Measurements from ENCODE around the gene PRKAA2.
A peak's percentile ranks its signal among the peaks of the same experiment; 100 is the strongest.

DNA sequence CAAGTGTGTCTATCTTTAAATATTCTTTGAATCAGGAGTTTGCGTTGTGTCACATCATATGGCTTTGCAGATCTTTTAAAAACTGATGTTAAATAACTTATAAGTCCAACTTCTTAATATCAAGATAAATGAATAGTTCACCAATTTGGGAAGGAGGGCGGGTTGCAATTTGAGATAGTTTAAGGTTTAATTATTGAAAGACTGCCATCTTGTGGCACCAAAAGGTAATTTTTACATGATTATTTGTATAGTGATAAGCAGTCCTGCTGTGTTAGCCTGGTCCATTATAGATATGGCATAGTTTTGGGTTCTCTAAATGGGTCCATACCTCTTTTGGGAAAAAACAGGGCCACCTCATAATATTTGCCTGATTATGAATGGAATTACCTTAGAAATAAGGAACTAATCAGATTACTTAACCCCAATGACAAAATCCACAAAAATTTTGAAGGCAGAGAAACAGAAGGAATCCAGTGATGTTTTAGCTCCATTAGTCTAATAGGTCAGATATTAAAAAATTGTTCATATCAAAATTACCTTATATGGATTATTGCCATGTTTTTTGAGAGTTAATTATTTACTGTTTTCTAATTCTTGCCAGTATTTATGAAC is 64.3 kb downstream of the PRKAA2 start:
- TF ChIP-seq, protein P1, sequence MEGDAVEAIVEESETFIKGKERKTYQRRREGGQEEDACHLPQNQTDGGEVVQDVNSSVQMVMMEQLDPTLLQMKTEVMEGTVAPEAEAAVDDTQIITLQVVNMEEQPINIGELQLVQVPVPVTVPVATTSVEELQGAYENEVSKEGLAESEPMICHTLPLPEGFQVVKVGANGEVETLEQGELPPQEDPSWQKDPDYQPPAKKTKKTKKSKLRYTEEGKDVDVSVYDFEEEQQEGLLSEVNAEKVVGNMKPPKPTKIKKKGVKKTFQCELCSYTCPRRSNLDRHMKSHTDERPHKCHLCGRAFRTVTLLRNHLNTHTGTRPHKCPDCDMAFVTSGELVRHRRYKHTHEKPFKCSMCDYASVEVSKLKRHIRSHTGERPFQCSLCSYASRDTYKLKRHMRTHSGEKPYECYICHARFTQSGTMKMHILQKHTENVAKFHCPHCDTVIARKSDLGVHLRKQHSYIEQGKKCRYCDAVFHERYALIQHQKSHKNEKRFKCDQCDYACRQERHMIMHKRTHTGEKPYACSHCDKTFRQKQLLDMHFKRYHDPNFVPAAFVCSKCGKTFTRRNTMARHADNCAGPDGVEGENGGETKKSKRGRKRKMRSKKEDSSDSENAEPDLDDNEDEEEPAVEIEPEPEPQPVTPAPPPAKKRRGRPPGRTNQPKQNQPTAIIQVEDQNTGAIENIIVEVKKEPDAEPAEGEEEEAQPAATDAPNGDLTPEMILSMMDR (IDR thresholded peaks at IDR 0.05): peak; percentile 59; the same call in 1 of the 2 replicates
- TF ChIP-seq POLR2AphosphoS5 (IDR thresholded peaks at IDR 0.05; ENCODE audit: low read depth, low read length): no peak
- TF ChIP-seq, protein P2, sequence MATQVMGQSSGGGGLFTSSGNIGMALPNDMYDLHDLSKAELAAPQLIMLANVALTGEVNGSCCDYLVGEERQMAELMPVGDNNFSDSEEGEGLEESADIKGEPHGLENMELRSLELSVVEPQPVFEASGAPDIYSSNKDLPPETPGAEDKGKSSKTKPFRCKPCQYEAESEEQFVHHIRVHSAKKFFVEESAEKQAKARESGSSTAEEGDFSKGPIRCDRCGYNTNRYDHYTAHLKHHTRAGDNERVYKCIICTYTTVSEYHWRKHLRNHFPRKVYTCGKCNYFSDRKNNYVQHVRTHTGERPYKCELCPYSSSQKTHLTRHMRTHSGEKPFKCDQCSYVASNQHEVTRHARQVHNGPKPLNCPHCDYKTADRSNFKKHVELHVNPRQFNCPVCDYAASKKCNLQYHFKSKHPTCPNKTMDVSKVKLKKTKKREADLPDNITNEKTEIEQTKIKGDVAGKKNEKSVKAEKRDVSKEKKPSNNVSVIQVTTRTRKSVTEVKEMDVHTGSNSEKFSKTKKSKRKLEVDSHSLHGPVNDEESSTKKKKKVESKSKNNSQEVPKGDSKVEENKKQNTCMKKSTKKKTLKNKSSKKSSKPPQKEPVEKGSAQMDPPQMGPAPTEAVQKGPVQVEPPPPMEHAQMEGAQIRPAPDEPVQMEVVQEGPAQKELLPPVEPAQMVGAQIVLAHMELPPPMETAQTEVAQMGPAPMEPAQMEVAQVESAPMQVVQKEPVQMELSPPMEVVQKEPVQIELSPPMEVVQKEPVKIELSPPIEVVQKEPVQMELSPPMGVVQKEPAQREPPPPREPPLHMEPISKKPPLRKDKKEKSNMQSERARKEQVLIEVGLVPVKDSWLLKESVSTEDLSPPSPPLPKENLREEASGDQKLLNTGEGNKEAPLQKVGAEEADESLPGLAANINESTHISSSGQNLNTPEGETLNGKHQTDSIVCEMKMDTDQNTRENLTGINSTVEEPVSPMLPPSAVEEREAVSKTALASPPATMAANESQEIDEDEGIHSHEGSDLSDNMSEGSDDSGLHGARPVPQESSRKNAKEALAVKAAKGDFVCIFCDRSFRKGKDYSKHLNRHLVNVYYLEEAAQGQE (IDR thresholded peaks at IDR 0.05; ENCODE audit: insufficient read depth in 1 of 2, low read depth in 2 of 2, low read length in 1 of 2): no peak
- TF ChIP-seq SIN3A (IDR thresholded peaks at IDR 0.05; ENCODE audit: borderline replicate concordance, insufficient read depth, low read depth, low read length): no peak

All from Panc1 (cell line).